K562 (cell line): ENCODE measurements around the gene MT1A. TPM values are rescaled to one million over a fixed set of nuclear protein-coding genes. Genes with fewer than 3 reads are reported as not detected.

Experiments used
- ATAC-seq: fragments of 200-7000 bp; cut with Tn5 transposase; 3 replicates; pipeline ENCODE4 v1.9.1; 2020; ENCODE audit warnings: moderate library complexity
- BruUV-seq: library from RNA; stranded (reverse); fragments of 400-500 nt; replicated peaks from 2 replicates; lab custom pipeline; 2021; lab: Mats Ljungman, UMichigan
- CTCF ChIA-PET: fragments of 300-600 bp; formaldehyde crosslinking; extraction: SDS; loops from one replicate; lab custom pipeline; 2021; ENCODE audit warnings: low intra/inter-chr PET ratio; lab: Yijun Ruan, JAX
- POLR2A ChIA-PET: fragments of 300-600, 350-650 bp; sonication (Branson Sonifier 250); formaldehyde crosslinking; extraction: SDS; loops from one replicate; lab custom pipeline; 2021; ENCODE audit warnings: antibody characterized with exemption, inconsistent platforms; lab: Yijun Ruan, JAX
- DNase-seq, 4 experiments: peaks; one replicate each; pipeline versions ENCODE4 v3.0.0 to v3.0.0-alpha.2; 2011 to 2018; ENCODE audit warnings: low spot score in 3 of 4, mixed read lengths in 3 of 4; ENCODE audit errors: extremely low read depth in 1 of 4
- FAIRE-seq: peaks from 2 replicates; lab custom pipeline; 2011; peaks lifted over from hg19 to GRCh38; lab: Jason Lieb, UNC
- H2AFZ ChIP-seq: 2 replicates; pipeline ENCODE4 v1.6.0; 2011; ENCODE audit warnings: low read depth, low read length, control low read depth, inconsistent platforms
- H3K27ac ChIP-seq: fragments of 200-600 bp; 3 replicates; pipeline ENCODE4 v1.8.0; 2011; ENCODE audit warnings: low read depth, mild to moderate bottlenecking, control low read depth, inconsistent platforms, low read length, moderate library complexity, mixed read lengths; ENCODE audit errors: extremely low read depth
- H3K27me3 ChIP-seq, 2 experiments: fragments of 300-600 bp in 1 of 2; 2 replicates in 1 of 2; 3 replicates in 1 of 2; pipeline versions ENCODE4 v1.6.0 to v1.8.0; 2011; ENCODE audit warnings: inconsistent platforms in 2 of 2, low read length in 2 of 2, mild to moderate bottlenecking in 1 of 2, mixed read lengths in 1 of 2, moderate library complexity in 1 of 2; ENCODE audit not compliant: control insufficient read depth in 2 of 2, insufficient read depth in 2 of 2
- H3K36me3 ChIP-seq: fragments of 300-600 bp; 3 replicates; pipeline ENCODE4 v1.8.0; 2011; ENCODE audit warnings: mild to moderate bottlenecking, low read length, inconsistent platforms; ENCODE audit not compliant: control insufficient read depth, insufficient read depth
- H3K4me1 ChIP-seq, 2 experiments: fragments of 200-600 bp in 1 of 2; replicated peaks in 1 of 2; 2 replicates in 1 of 2; 3 replicates in 1 of 2; pipeline versions ENCODE4 v1.5.1 to v1.8.0; 2011; ENCODE audit warnings: inconsistent platforms in 2 of 2, low read length in 2 of 2, mild to moderate bottlenecking in 1 of 2, mixed read lengths in 1 of 2, moderate library complexity in 1 of 2; ENCODE audit not compliant: control insufficient read depth in 2 of 2, insufficient read depth in 2 of 2
- H3K4me2 ChIP-seq: 2 replicates; pipeline ENCODE4 v1.6.1; 2011; ENCODE audit warnings: low read length, control low read depth, inconsistent platforms, mixed read lengths; ENCODE audit not compliant: insufficient read depth
- H3K4me3 ChIP-seq: fragments of 200-600 bp; sonication (generic), shearing (Covaris generic); 2 replicates; pipeline ENCODE4 v1.5.1; 2016; ENCODE audit warnings: control low read depth, inconsistent platforms
- H3K79me2 ChIP-seq: fragments of 200-600 bp; 3 replicates; pipeline ENCODE4 v1.8.0; 2011; ENCODE audit warnings: low read length, inconsistent platforms; ENCODE audit not compliant: control insufficient read depth, insufficient read depth
- H3K9ac ChIP-seq, 2 experiments: 2 replicates each; pipeline versions ENCODE4 v1.6.0 to v1.6.1; 2011; ENCODE audit warnings: low read depth in 2 of 2, low read length in 2 of 2, control low read depth in 1 of 2, inconsistent platforms in 1 of 2, mild to moderate bottlenecking in 1 of 2, mixed read lengths in 1 of 2; ENCODE audit not compliant: insufficient read depth in 1 of 2
- H3K9me1 ChIP-seq: one replicate; pipeline ENCODE4 v1.6.0; 2011; ENCODE audit warnings: inconsistent platforms, mild to moderate bottlenecking, low read length, moderate library complexity; ENCODE audit not compliant: control insufficient read depth, insufficient read depth
- H3K9me3 ChIP-seq: replicated peaks from 2 replicates; pipeline ENCODE4 v1.5.1; 2011; ENCODE audit warnings: low read depth, low read length, inconsistent platforms; ENCODE audit not compliant: control insufficient read depth, insufficient read depth
- H4K20me1 ChIP-seq: replicated peaks from 2 replicates; pipeline ENCODE4 v1.6.1; 2011; ENCODE audit warnings: low read length, inconsistent platforms, mixed read lengths; ENCODE audit not compliant: control insufficient read depth, insufficient read depth
- BRCA1 ChIP-seq, 2 experiments: fragments of 450-650 bp in 1 of 2; sonication (generic) in 1 of 2; formaldehyde crosslinking in 1 of 2; IDR thresholded peaks; 2 replicates each; pipeline versions ENCODE4 v1.5.0 to v1.6.1; 2017 to 2020; ENCODE audit warnings: mild to moderate bottlenecking in 1 of 2, missing genetic modification reagents in 1 of 2
- CHD7 ChIP-seq: fragments of 200-600 bp; sonication (generic); IDR thresholded peaks from one replicate; pipeline ENCODE4 v1.6.1; 2012; ENCODE audit warnings: mild to moderate bottlenecking, low read depth, low read length, inconsistent platforms
- DNMT1 ChIP-seq: fragments of 450-650 bp; IDR thresholded peaks from 2 replicates; pipeline ENCODE4 v1.6.1; 2016; ENCODE audit warnings: antibody characterized with exemption, mild to moderate bottlenecking
- GATAD2B ChIP-seq: fragments of 450-650 bp; IDR thresholded peaks from 2 replicates; pipeline ENCODE4 v1.6.1; 2017; ENCODE audit warnings: mild to moderate bottlenecking, borderline replicate concordance
- HDGF ChIP-seq: fragments of 450-650 bp; IDR thresholded peaks from 2 replicates; pipeline ENCODE4 v1.6.1; 2016
- KLF6 ChIP-seq: fragments of 250-450 bp; sonication (Bioruptor Pico); IDR thresholded peaks from 2 replicates; pipeline ENCODE4 v1.4.0; 2020; ENCODE audit warnings: mild to moderate bottlenecking, moderate library complexity, borderline replicate concordance
- MED1 ChIP-seq: sonication (generic); formaldehyde crosslinking; IDR thresholded peaks from 2 replicates; pipeline ENCODE4 v1.8.1; 2023; ENCODE audit warnings: missing genetic modification reagents, borderline replicate concordance
- RFX5 ChIP-seq: IDR thresholded peaks from 2 replicates; pipeline ENCODE4 v1.6.1; 2011; ENCODE audit warnings: low read depth, mild to moderate bottlenecking, improper control_type of control experiment, low read length
- SMC3 ChIP-seq: conservative IDR thresholded peaks from 2 replicates; pipeline ENCODE4 v1.6.1; 2011; ENCODE audit warnings: low read depth, low read length, improper control_type of control experiment; ENCODE audit not compliant: insufficient read depth
- SNRNP70 ChIP-seq: fragments of 200-400 bp; formaldehyde crosslinking; optimal IDR thresholded peaks from 2 replicates; pipeline ENCODE3; 2017; ENCODE audit warnings: low read depth, low read length
- TBL1XR1 ChIP-seq, 2 experiments: IDR thresholded peaks; 2 replicates each; pipeline ENCODE4 v1.6.1; 2012; ENCODE audit warnings: improper control_type of control experiment in 2 of 2, low read length in 2 of 2, mild to moderate bottlenecking in 1 of 2
- ZNF12 ChIP-seq: sonication (generic); formaldehyde crosslinking; IDR thresholded peaks from 2 replicates; pipeline ENCODE4 v1.4.0; 2020; ENCODE audit warnings: mild to moderate bottlenecking, missing genetic modification reagents
- ZNF184 ChIP-seq: sonication (generic); formaldehyde crosslinking; IDR thresholded peaks from 2 replicates; pipeline ENCODE4 v1.5.0; 2020; ENCODE audit warnings: missing genetic modification reagents
- ZNF263 ChIP-seq: sonication (generic); formaldehyde crosslinking; IDR thresholded peaks from 2 replicates; pipeline ENCODE4 v1.8.0; 2022; ENCODE audit warnings: mild to moderate bottlenecking, missing genetic modification reagents, borderline replicate concordance
- WGBS: fragments of 100-300 bp; shearing (Covaris generic); methylation state at CpG from one replicate; pipeline ENCODE4 v1.1.6; 2016; ENCODE audit warnings: low coverage, mixed read lengths; ENCODE audit not compliant: insufficient coverage; ENCODE audit errors: missing lambda C conversion rate; 5-methylcytosine and 5-hydroxymethylcytosine counted together
- in situ Hi-C: fragments of 300-500 bp; cut with MboI; formaldehyde crosslinking; loops from 4 replicates; pipeline ENCODE4 v1.15.0; 2018; ENCODE audit warnings: inconsistent platforms, mixed read lengths
- intact Hi-C: fragments of 100-400 bp; cut with micrococcal nuclease; formaldehyde crosslinking; loops from 2 replicates; pipeline ENCODE4 v1.14.2; 2022
- polyA plus RNA-seq, 8 experiments: library from polyadenylated mRNA; depleted of rRNA in 4 of 8; stranded (reverse) in 5 of 8; unstranded in 3 of 8; fragments of >200 nt; fragmentation: Nextera tagmentation in 2 of 8; fragmentation: Illumina TruSeq in 1 of 8; extraction: Ambion mirVana in 2 of 8; extraction: Trizol in 1 of 8; gene quantifications; 2 replicates each; pipeline versions ENCODE4 v1.2.1 to v1.2.3, GENCODE V29; 2011 to 2014; ENCODE audit warnings: inconsistent platforms in 1 of 8, missing spikeins in 1 of 8
- total RNA-seq, 7 experiments: library from RNA; depleted of rRNA in 6 of 7; stranded (reverse); fragments of >200 nt in 6 of 7; fragmentation: Illumina TruSeq in 2 of 7; extraction: Trizol in 2 of 7; gene quantifications; 2 replicates each; pipeline versions ENCODE4 v1.2.1 to v1.2.3, GENCODE V29; 2011 to 2021; ENCODE audit warnings: low replicate concordance in 1 of 7

MT1A gene
- total and polyA plus RNA-seq, 9 of the 15 experiments (the other 6 are each of a cell fraction or from before 2014, with no cell fraction given), result 0.23 TPM; not detected in 8

- Histone ChIP-seq H3K9me1 (no peaks in the 10 kb centered on the region), H3K27me3 (peaks cover 47 to 81% of the 10 kb centered on the region in 2 experiments), H3K27ac (no peak overlapping the region), H3K4me3 (no peak overlapping the region), H3K79me2 (no peaks in the 10 kb centered on the region), H3K9ac (no peak overlapping the region), H3K9me3 (no peaks in the 10 kb centered on the region), H3K4me2 (no peak overlapping the region), H3K36me3 (no peaks in the 10 kb centered on the region), H3K4me1 (peaks cover 0 to 22% of the 10 kb centered on the region in 2 experiments; a peak in 2 of 5 replicates), H4K20me1 (0 out of 2 replicates have a peak, but pooled peaks cover 7% of the 10 kb centered on the region), H2AFZ (no peak overlapping the region)
- no peak for ATAC-seq
- no peak for FAIRE-seq
- in situ Hi-C loops (no loop called here), intact Hi-C loops (no loop called here)
- ChIA-PET CTCF (no interaction called here), POLR2A (no interaction called here)
- no peak for DNase-seq
- 6% methylated on average over 7 of the region's 7 CpGs for WGBS
- BruUV-seq, result no TSS peak
- TF ChIP-seq SNRNP70 (no peak), RFX5 (no peak), DNMT1 (no peak), KLF6 (CRISPR knock-in tag) (no peak), TBL1XR1 (IDR thresholded peaks at IDR 0.05; ENCODE audit: low read length in 2 of 2) (no peak), SMC3 (no peak), CHD7 (no peak), HDGF (no peak), ZNF263 (no peak), ZNF12 (CRISPR knock-in tag) (no peak), MED1 (CRISPR knock-in tag) (no peak), BRCA1 (IDR thresholded peaks at IDR 0.05) (no peak), BRCA1 (CRISPR knock-in tag; IDR thresholded peaks at IDR 0.05) (no peak), ZNF184 (no peak), GATAD2B (no peak)
Observed at GRCh38 chr16:56633535-56633934, 4.9 kb upstream of the MT1A start.
